ENCODE results near the gene CLEC9A. TPM values are rescaled to one million over a fixed set of nuclear protein-coding genes. Genes with fewer than 3 reads are reported as not detected.

CLEC9A gene
- total RNA-seq, 1 donor from 2014 or later: not detected

- Mint-ChIP-seq H3K36me3 (ENCODE audit: low read depth) (no peaks in the 10 kb centered on the region), H3K27me3 (ENCODE audit: low read depth) (no peaks in the 10 kb centered on the region), H3K27ac (ENCODE audit: unreplicated experiment) (no peak overlapping the region), H3K4me1 (peaks cover 5% of the 10 kb centered on the region), H3K9me3 (no peaks in the 10 kb centered on the region), H3K4me3 (no peak overlapping the region)
- no peak for TF ChIP-seq CTCF (conservative IDR thresholded peaks at IDR 0.05)
- DNase-seq (ENCODE audit: low read depth, low spot score): no peak
These were observed 65.5 kb downstream of the CLEC9A start for GRCh38 chr12:10095971-10096370.

- Mint-ChIP-seq H3K27ac (ENCODE audit: unreplicated experiment) (no peak overlapping the region), H3K27me3 (ENCODE audit: low read depth) (no peaks in the 10 kb centered on the region), H3K4me1 (peaks cover 5% of the 10 kb centered on the region), H3K36me3 (ENCODE audit: low read depth) (no peaks in the 10 kb centered on the region), H3K4me3 (no peak overlapping the region), H3K9me3 (no peaks in the 10 kb centered on the region)
- no peak for DNase-seq (ENCODE audit: low read depth, low spot score)
- no peak for TF ChIP-seq CTCF (conservative IDR thresholded peaks at IDR 0.05)
These were observed 67.0 kb downstream of the CLEC9A start for GRCh38 chr12:10097521-10097920.

- no peak for TF ChIP-seq CTCF (conservative IDR thresholded peaks at IDR 0.05)
- H3K9me3 Mint-ChIP-seq: peaks cover 4% of the 10 kb centered on the region
- no peak within 1 kb of the TSS for H3K4me3 Mint-ChIP-seq
- H3K4me1 Mint-ChIP-seq: peaks cover 5% of the 10 kb centered on the region
- peak within 1 kb of the TSS; percentile 54 for H3K27ac Mint-ChIP-seq (ENCODE audit: unreplicated experiment)
- H3K36me3 Mint-ChIP-seq (ENCODE audit: low read depth): peaks cover 5% of the 10 kb centered on the region
- DNase-seq (ENCODE audit: low read depth, low spot score): no peak
- no peaks in the 10 kb centered on the region for H3K27me3 Mint-ChIP-seq (ENCODE audit: low read depth)
These were observed 68.3 kb downstream of the CLEC9A start, which contains the start of gene CLEC1A for GRCh38 chr12:10098791-10099190. Gene CLEC1A (minus strand): TSS chr12:10098985. CDS start chr12:10098922, 63 bp downstream.

GRCh38 chr12:10101042-10101579, 70.6 kb downstream of the CLEC9A start:
- Mint-ChIP-seq H3K36me3 (ENCODE audit: low read depth) (peaks cover 14% of the 10 kb centered on the region), H3K27me3 (ENCODE audit: low read depth) (peaks cover 3% of the 10 kb centered on the region), H3K4me1 (peaks cover 5% of the 10 kb centered on the region), H3K27ac (ENCODE audit: unreplicated experiment) (peak overlapping the region; percentile 70), H3K9me3 (peaks cover 15% of the 10 kb centered on the region), H3K4me3 (no peak overlapping the region)
- no peak for TF ChIP-seq CTCF (conservative IDR thresholded peaks at IDR 0.05)
- DNase-seq (ENCODE audit: low read depth, low spot score): no peak

- no peak overlapping the region for H3K27ac Mint-ChIP-seq (ENCODE audit: unreplicated experiment)
- H3K4me1 Mint-ChIP-seq: peaks cover 5% of the 10 kb centered on the region
These were observed 71.3 kb downstream of the CLEC9A start for GRCh38 chr12:10101648-10102220.

More at GRCh38 chr12:10101648-10102220, 71.3 kb downstream of the CLEC9A start:
- no peak for DNase-seq (ENCODE audit: low read depth, low spot score)
- TF ChIP-seq CTCF (conservative IDR thresholded peaks at IDR 0.05): no peak
- Mint-ChIP-seq H3K4me3 (no peak overlapping the region), H3K9me3 (peaks cover 16% of the 10 kb centered on the region), H3K27me3 (ENCODE audit: low read depth) (peaks cover 3% of the 10 kb centered on the region), H3K36me3 (ENCODE audit: low read depth) (peaks cover 14% of the 10 kb centered on the region)

Data from neural crest cell (in vitro differentiated cells).